Heart right ventricle (tissue), 16 donors: ENCODE data around the gene LDB2. TPM values are rescaled to one million over a fixed set of nuclear protein-coding genes. Genes with fewer than 3 reads are reported as not detected.
A peak's percentile ranks its signal among the peaks of the same experiment; 100 is the strongest.

ENCODE experiments used
- ATAC-seq, 8 donors: fragments of 200-7000 bp; cut with Tn5 transposase; one replicate each; pipeline ENCODE4 v1.9.1; 2020; ENCODE audit warnings: mild to moderate bottlenecking in 8 of 8, moderate library complexity in 8 of 8, moderate number of reproducible peaks in 1 of 8
- DNase-seq, 2 donors: peaks; one replicate each; pipeline ENCODE4 v3.0.0-alpha.2; 2020
- H3K27ac ChIP-seq, 10 donors: fragments of 200-600 bp; sonication (generic) in 2 of 10; one replicate each; pipeline versions ENCODE4 v1.5.0 to v1.8.0; 2020 to 2022; ENCODE audit warnings: mild to moderate bottlenecking in 3 of 10
- H3K27me3 ChIP-seq, 7 donors: fragments of 200-600 bp; one replicate each; pipeline ENCODE4 v1.8.0; 2021 to 2022; ENCODE audit warnings: mild to moderate bottlenecking in 2 of 7
- H3K36me3 ChIP-seq, 9 donors: fragments of 200-600 bp; sonication (generic) in 1 of 9; one replicate each; pipeline versions ENCODE4 v1.5.0 to v1.8.0; 2020 to 2022; ENCODE audit warnings: mild to moderate bottlenecking in 2 of 9
- H3K4me1 ChIP-seq, 9 donors: fragments of 200-600 bp; sonication (generic) in 1 of 9; one replicate each; pipeline versions ENCODE4 v1.5.0 to v1.8.0; 2020 to 2022; ENCODE audit warnings: mild to moderate bottlenecking in 4 of 9
- H3K4me3 ChIP-seq, 10 donors: fragments of 200-600 bp; sonication (generic) in 2 of 10; one replicate each; pipeline versions ENCODE4 v1.5.0 to v1.8.0; 2020 to 2022; ENCODE audit warnings: mild to moderate bottlenecking in 7 of 10, moderate library complexity in 2 of 10
- H3K9me3 ChIP-seq, 11 donors: fragments of 200-600 bp in 10 of 11; sonication (generic) in 2 of 11; one replicate each; pipeline versions ENCODE4 v1.5.0 to v1.8.0; 2013 to 2022; ENCODE audit warnings: mild to moderate bottlenecking in 2 of 11, control low read depth in 1 of 11, moderate library complexity in 1 of 11
- WGBS, 2 donors: extraction: QIAGEN DNeasy Blood & Tissue Kit; methylation state at CpG; one replicate each; pipeline ENCODE4 v1.1.7; 2013; ENCODE audit warnings: inconsistent platforms in 1 of 2; 5-methylcytosine and 5-hydroxymethylcytosine counted together
- intact Hi-C, 10 donors: fragments of 100-400 bp; cut with DNase I; formaldehyde crosslinking; loops; one replicate each; pipeline versions ENCODE4 v1.11.1 to v1.14.2; 2022
- polyA plus RNA-seq, 2 donors: library from polyadenylated mRNA; stranded (reverse); fragments of 200-250 nt; gene quantifications; one replicate each; pipeline ENCODE4 v1.2.3, GENCODE V29; 2013
- total RNA-seq, 10 donors: library from RNA; stranded (reverse); fragmentation: NEBNext Ultra II Directional in 3 of 10; extraction: Animal tissue kit (Norgen Biotek cat#: 25700) in 3 of 10; gene quantifications; one replicate each; pipeline versions ENCODE4 v1.2.1 to v1.2.4, GENCODE V29; 2021 to 2023
- TF ChIP-seq, protein P1 (sequence below), 9 donors: fragments of 200-600 bp; sonication (generic) in 2 of 9; IDR thresholded peaks; one replicate each; pipeline versions ENCODE4 v1.5.0 to v1.8.0; 2021 to 2022; ENCODE audit warnings: antibody characterized with exemption in 9 of 9, mild to moderate bottlenecking in 5 of 9, moderate library complexity in 1 of 9
- donor health status: Arrhythmogenic right ventricular cardiomyopathy.
- donor health status: ischemic (EF 13 %, LVEDD 7.1; RV severe dilation, severe dysfunction).
- donor health status: healthy with polysubstance abuse.
- donor health status: DM: no; HTN: yes; CAD: no.
- donor health status: DM: no; HTN: no; CAD: no.
- donor health status: ischemic (EF 25% LVEDD 6.9; RV normal size, moderate dysfunction).
- donor health status: ischemic (EF 25% LVEDD 5.7; RV mildly dilated, moderate dysfunction).
- donor health status: healthy.
- donor health status: DM: yes; HTN: yes; CAD: no.
- donor health status: Ischemic cardiomyopathy.
- donor health status: ischemic (EF 35%, LVEDD 5.7; RV mildly dilated, moderate dysfunction).
- donor health status: nonischemic (EF 11% LVEDD 7.7; RV severe dilation, severe dysfunction).
- donor health status: DM: yes; HTN: yes; CAD: no.
- donor health status: PGD.
- donor health status: ischemic (EF 29% LVEDD 5.4; RV normal size, mild dysfunction).
- donor health status: nonischemic (EF 23%, LVEDD 6.1; RV moderate dilation, normal function).

Gene LDB2
- total and polyA plus RNA-seq, 12 donors: 14.5 to 43.3 (median 23.5) TPM

DNA sequence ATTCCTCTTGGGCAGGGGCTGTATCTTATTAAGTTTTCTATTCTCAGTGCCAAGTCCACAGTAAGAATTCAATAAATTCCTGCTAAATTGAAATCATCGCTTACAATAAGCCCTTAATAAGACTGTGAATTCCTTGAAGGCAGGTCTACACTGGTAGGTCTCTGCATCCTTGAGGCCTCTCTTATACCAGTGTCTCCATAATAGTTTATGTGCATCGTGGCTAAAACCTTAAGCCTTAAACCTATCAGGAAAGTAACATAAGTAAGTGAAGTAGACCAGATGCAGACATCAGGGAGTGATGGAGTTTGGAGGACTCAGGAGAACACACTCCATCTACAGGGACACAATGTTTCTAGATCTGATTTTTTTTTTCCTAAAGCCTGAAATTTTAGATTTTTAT is 240.3 kb downstream of the LDB2 start:
- Histone ChIP-seq H3K27me3 (no peaks in the 10 kb centered on the region), H3K27ac (no peak overlapping the region), H3K4me1 (peaks cover 0 to 24% (median 9%) of the 10 kb centered on the region in 9 donors), H3K4me3 (no peak overlapping the region), H3K36me3 (peaks cover 0 to 5% (median 0%) of the 10 kb centered on the region in 9 donors), H3K9me3 (peaks cover 0 to 10% (median 0%) of the 10 kb centered on the region in 11 donors)
- no peak for ATAC-seq
- intact Hi-C loops: no loop called here
- 90 to 93% methylated on average over 2 of the region's 2 CpGs for WGBS, 2 donors
- TF ChIP-seq, protein P1, sequence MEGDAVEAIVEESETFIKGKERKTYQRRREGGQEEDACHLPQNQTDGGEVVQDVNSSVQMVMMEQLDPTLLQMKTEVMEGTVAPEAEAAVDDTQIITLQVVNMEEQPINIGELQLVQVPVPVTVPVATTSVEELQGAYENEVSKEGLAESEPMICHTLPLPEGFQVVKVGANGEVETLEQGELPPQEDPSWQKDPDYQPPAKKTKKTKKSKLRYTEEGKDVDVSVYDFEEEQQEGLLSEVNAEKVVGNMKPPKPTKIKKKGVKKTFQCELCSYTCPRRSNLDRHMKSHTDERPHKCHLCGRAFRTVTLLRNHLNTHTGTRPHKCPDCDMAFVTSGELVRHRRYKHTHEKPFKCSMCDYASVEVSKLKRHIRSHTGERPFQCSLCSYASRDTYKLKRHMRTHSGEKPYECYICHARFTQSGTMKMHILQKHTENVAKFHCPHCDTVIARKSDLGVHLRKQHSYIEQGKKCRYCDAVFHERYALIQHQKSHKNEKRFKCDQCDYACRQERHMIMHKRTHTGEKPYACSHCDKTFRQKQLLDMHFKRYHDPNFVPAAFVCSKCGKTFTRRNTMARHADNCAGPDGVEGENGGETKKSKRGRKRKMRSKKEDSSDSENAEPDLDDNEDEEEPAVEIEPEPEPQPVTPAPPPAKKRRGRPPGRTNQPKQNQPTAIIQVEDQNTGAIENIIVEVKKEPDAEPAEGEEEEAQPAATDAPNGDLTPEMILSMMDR (IDR thresholded peaks at IDR 0.05): no peak
- DNase-seq: no peak

DNA sequence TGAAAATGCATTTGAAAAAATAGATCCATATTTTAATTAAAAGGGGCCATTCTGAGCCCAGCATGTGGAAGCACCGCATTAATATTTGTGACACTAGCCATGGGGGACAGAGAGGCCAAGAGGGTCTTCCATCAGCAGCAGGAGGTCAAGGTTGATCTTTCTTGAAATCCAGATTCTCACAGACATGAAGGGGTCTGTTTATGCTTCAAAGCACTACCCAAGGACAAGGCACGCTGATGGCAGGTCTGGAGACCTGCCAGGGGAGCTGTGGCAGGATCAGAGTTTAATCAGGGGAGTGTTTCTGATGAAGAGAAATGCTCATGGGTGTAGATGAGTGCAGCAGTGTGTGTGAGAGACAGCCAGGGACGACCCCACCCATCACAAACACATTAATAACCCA is 243.3 kb downstream of the LDB2 start:
- 56 to 60% methylated on average over 3 of the region's 3 CpGs for WGBS, 2 donors
- no peaks in the 10 kb centered on the region for H3K9me3 ChIP-seq
- H3K4me1 ChIP-seq: peaks cover 0 to 33% (median 11%) of the 10 kb centered on the region in 9 donors
- no peaks in the 10 kb centered on the region for H3K36me3 ChIP-seq
- intact Hi-C loops: no loop called here
- TF ChIP-seq, protein P1 (IDR thresholded peaks at IDR 0.05): no peak
- DNase-seq (no peak), ATAC-seq (no peak)
- H3K4me3 ChIP-seq: no peak overlapping the region
- no peak overlapping the region for H3K27ac ChIP-seq
- no peaks in the 10 kb centered on the region for H3K27me3 ChIP-seq

DNA sequence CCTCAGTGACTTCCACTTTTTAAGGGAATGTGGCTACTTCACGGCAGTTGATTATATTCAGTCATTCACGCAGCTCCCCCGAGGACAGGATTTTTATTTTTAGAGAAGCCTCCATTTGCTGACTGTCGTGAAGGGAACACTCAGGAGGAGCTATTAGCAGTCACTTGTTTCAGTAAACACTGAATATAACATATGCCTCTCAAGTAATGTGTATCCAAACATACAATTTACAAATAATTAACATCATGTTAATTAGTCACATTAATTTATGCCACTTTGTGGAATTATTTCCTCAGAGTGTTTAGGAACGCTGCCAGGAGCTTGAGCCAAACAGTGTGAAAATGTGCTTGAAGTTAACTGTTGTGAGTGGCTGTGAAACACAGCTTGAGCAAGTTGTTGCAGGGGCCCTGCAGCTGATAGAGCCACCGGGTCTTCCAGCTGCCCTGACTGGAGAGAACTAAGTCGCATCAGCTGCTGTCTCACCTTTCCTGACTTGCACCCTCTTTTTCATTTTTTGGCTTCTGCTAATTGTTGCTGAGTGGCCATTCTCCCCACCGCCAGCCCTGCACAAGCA is 245.6 kb downstream of the LDB2 start:
- peak overlapping the region in 2 of 10 donors; percentile 9 to 15 for H3K4me3 ChIP-seq
- TF ChIP-seq, protein P1 (IDR thresholded peaks at IDR 0.05): no peak

DNA sequence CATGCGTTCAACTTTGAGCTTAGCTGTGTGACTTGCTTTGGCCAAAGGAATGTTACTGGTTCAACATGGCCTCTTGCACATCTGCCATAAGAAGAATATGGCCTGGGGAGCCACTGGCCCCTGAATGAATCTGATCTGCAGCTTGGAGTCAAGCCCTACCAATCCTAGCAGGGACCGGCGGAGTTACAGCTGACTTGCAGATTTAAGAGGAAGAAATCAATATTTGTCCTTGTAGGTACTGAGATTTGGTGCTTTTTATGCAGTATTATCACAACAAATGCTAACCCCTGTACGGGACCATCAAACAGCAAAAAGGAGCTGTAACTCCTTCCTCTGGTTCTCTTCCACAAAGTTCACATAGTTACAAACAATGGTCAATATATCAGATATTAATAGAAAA is 252.0 kb downstream of the LDB2 start:
- ATAC-seq (no peak), DNase-seq (no peak)
- Histone ChIP-seq H3K4me3 (no peak overlapping the region), H3K27me3 (no peaks in the 10 kb centered on the region), H3K27ac (no peak overlapping the region), H3K9me3 (no peaks in the 10 kb centered on the region), H3K36me3 (no peaks in the 10 kb centered on the region), H3K4me1 (peaks cover 0 to 22% (median 5%) of the 10 kb centered on the region in 9 donors)
- TF ChIP-seq, protein P1 (IDR thresholded peaks at IDR 0.05): no peak
- WGBS, 2 donors: 96% methylated on average over 4 of the region's 4 CpGs
- intact Hi-C loops: no loop called here

More for the DNA sequence above, 245.6 kb downstream of the LDB2 start:
- DNase-seq (no peak), ATAC-seq (peak in 1 of 8 donors; percentile 19)
- Histone ChIP-seq H3K27me3 (no peaks in the 10 kb centered on the region), H3K9me3 (no peaks in the 10 kb centered on the region), H3K27ac (no peak overlapping the region), H3K36me3 (no peaks in the 10 kb centered on the region), H3K4me1 (peaks cover 0 to 33% (median 11%) of the 10 kb centered on the region in 9 donors)
- intact Hi-C loops: no loop called here
- 44 to 52% methylated on average over 8 of the region's 8 CpGs for WGBS, 2 donors
